A549 treated with dexamethasone at 1 μM for 4 hours (cell line): Measurements from ENCODE around the gene AVPR1A. TPM values are rescaled to one million over a fixed set of nuclear protein-coding genes. Genes with fewer than 3 reads are reported as not detected.

ENCODE experiments used
- total RNA-seq: library from RNA; stranded (reverse); fragments of 200-300 nt; extraction: Qiagen RNA extraction; gene quantifications from 5 replicates; pipeline ENCODE4 v1.2.3, GENCODE V29; 2022

The AVPR1A gene
- total RNA-seq = 0.05 to 0.11 TPM (median 0.09 TPM) in 4 of 5 replicates, not detected in the other

GRCh38 chr12:63150713-63151622, at the start of gene AVPR1A:
Gene AVPR1A, minus strand, starts transcription at chr12:63151201. Its CDS starts 365 bp downstream, at chr12:63150836.

Other genes with a start within 250 kb of the AVPR1A start
- 9.1 to 9.8 TPM (median 9.6 TPM) in 5 replicates for gene PPM1H, start 216.1 kb downstream of the AVPR1A start, total RNA-seq